ENCODE measurements around the gene PAPLN.

The PAPLN gene

GRCh38 chr14:73313151-73313550 lies 75.8 kb downstream of the PAPLN start:
- no peak for DNase-seq (ENCODE audit: extremely low read depth, low read depth)
- TF ChIP-seq, protein P1, sequence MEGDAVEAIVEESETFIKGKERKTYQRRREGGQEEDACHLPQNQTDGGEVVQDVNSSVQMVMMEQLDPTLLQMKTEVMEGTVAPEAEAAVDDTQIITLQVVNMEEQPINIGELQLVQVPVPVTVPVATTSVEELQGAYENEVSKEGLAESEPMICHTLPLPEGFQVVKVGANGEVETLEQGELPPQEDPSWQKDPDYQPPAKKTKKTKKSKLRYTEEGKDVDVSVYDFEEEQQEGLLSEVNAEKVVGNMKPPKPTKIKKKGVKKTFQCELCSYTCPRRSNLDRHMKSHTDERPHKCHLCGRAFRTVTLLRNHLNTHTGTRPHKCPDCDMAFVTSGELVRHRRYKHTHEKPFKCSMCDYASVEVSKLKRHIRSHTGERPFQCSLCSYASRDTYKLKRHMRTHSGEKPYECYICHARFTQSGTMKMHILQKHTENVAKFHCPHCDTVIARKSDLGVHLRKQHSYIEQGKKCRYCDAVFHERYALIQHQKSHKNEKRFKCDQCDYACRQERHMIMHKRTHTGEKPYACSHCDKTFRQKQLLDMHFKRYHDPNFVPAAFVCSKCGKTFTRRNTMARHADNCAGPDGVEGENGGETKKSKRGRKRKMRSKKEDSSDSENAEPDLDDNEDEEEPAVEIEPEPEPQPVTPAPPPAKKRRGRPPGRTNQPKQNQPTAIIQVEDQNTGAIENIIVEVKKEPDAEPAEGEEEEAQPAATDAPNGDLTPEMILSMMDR (IDR thresholded peaks at IDR 0.05; ENCODE audit: low read depth, low read length, missing control alignments), result no peak
- no peak overlapping the region for H3K4me3 ChIP-seq (replicated peaks; ENCODE audit: low read depth, low read length)

DNA sequence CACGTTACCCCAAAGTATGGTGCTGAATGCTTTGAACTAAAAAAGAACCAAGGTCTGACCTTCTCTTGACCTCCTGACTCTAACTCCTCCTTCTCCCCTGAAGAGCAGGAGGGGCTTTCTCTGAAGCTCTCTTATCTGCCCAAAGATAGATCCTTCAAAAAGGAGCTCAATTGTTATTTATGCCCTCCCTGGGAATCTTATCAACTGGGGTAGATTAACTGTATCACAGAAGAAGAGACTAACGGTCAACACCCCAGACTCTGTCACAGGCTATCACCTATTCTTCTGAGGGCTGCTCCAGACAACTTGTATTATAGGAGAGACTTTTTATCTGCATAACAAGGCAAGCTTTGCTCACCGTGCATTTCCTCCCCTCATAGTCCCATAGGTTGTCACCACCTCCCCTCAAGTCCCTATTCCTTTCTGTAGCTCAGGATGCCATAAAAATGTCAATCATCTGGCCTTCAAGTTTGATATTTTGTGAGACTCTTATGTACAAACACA lies 86.6 kb downstream of the PAPLN start:
- no peak overlapping the region for H3K4me3 ChIP-seq (replicated peaks; ENCODE audit: low read depth, low read length)
- TF ChIP-seq, protein P1 (IDR thresholded peaks at IDR 0.05; ENCODE audit: low read depth, low read length, missing control alignments), result no peak
- no peak for DNase-seq (ENCODE audit: extremely low read depth, low read depth)
